Measurements from ENCODE around the gene SLC52A1. TPM values are rescaled to one million over a fixed set of nuclear protein-coding genes. Genes with fewer than 3 reads are reported as not detected.

Gene SLC52A1
- total and polyA plus RNA-seq, 2 experiments from 2014 or later, result 0.22 TPM; not detected in 1

- peaks cover 13% of the 10 kb centered on the region; the same call in 1 of the 2 replicates for H3K4me1 ChIP-seq (ENCODE audit: insufficient read depth)
- peak overlapping the region; percentile 94 for H3K4me3 ChIP-seq
- peak overlapping the region; percentile 72; the same call in 1 of the 2 replicates for H2AFZ ChIP-seq
- WGBS, 2 experiments (ENCODE audit: low coverage in 1 of 2, low lambda C conversion rate in 2 of 2, missing lambda C conversion rate in 2 of 2), result 8% methylated on average over 13 to 14 of the region's 14 CpGs
- H4K20me1 ChIP-seq (ENCODE audit: insufficient read depth), result no peaks in the 10 kb centered on the region
- peak; percentile 38 for DNase-seq
- H3K4me2 ChIP-seq (ENCODE audit: unreplicated experiment), result peak overlapping the region; percentile 86
- in situ Hi-C loops (cut with MboI), result no loop called here
- TF ChIP-seq EZH2phosphoT487 (IDR thresholded peaks at IDR 0.05; ENCODE audit: insufficient read depth, low read depth) (no peak), EZH2 (IDR thresholded peaks at IDR 0.05; ENCODE audit: insufficient read depth, poor library complexity, severe bottlenecking) (no peak)
- no peaks in the 10 kb centered on the region for H3K9me2 ChIP-seq (ENCODE audit: insufficient read depth)
- no peaks in the 10 kb centered on the region for H3K27me3 ChIP-seq (replicated peaks; ENCODE audit: insufficient read depth)
- H3K9me3 ChIP-seq (ENCODE audit: low read depth), result no peaks in the 10 kb centered on the region
- H3K9ac ChIP-seq, result peak overlapping the region; percentile 80
- peaks cover 52% of the 10 kb centered on the region for H3K79me2 ChIP-seq (ENCODE audit: insufficient read depth)
- H3K27ac ChIP-seq, result no peak overlapping the region
- peaks cover 3% of the 10 kb centered on the region; the same call in 1 of the 2 replicates for H3K36me3 ChIP-seq (ENCODE audit: low read depth)
- H3F3A ChIP-seq (ENCODE audit: insufficient read depth), result no peaks in the 10 kb centered on the region
Measured at GRCh38 chr17:4998732-4999429, 36.3 kb downstream of the SLC52A1 start.

GRCh38 chr17:4998027-4998731, 37.0 kb downstream of the SLC52A1 start:
- H3K27ac ChIP-seq, result 0 out of 2 replicates have a peak overlapping the region, but pooled peaks have one; percentile 18
- peak overlapping the region; percentile 86 for H3K4me2 ChIP-seq (ENCODE audit: unreplicated experiment)
- peak overlapping the region; percentile 72 for H2AFZ ChIP-seq
- no peaks in the 10 kb centered on the region for H3K9me2 ChIP-seq (ENCODE audit: insufficient read depth)
- H3F3A ChIP-seq (ENCODE audit: insufficient read depth), result no peaks in the 10 kb centered on the region
- in situ Hi-C loops (cut with MboI), result no loop called here
- no peaks in the 10 kb centered on the region for H4K20me1 ChIP-seq (ENCODE audit: insufficient read depth)
- no peak for DNase-seq
- TF ChIP-seq EZH2 (IDR thresholded peaks at IDR 0.05; ENCODE audit: insufficient read depth, poor library complexity, severe bottlenecking), result no peak
- no peak for TF ChIP-seq EZH2phosphoT487 (IDR thresholded peaks at IDR 0.05; ENCODE audit: insufficient read depth, low read depth)
- H3K9ac ChIP-seq, result peak overlapping the region; percentile 80
- H3K36me3 ChIP-seq (ENCODE audit: low read depth), result no peaks in the 10 kb centered on the region; the same call in 1 of the 2 replicates
- peaks cover 13% of the 10 kb centered on the region; the same call in 1 of the 2 replicates for H3K4me1 ChIP-seq (ENCODE audit: insufficient read depth)
- H3K4me3 ChIP-seq, result peak overlapping the region; percentile 94
- H3K27me3 ChIP-seq (replicated peaks; ENCODE audit: insufficient read depth), result no peaks in the 10 kb centered on the region
- H3K79me2 ChIP-seq (ENCODE audit: insufficient read depth), result peaks cover 45% of the 10 kb centered on the region
- H3K9me3 ChIP-seq (ENCODE audit: low read depth), result no peaks in the 10 kb centered on the region
- 0 to 1% methylated on average over 20 to 52 of the region's 55 CpGs for WGBS, 2 experiments (ENCODE audit: low coverage in 1 of 2, low lambda C conversion rate in 2 of 2, missing lambda C conversion rate in 2 of 2)

GRCh38 chr17:4997302-4998026, 37.8 kb downstream of the SLC52A1 start, which contains the start of the genes INCA1 and KIF1C:
Gene INCA1, minus strand, starts transcription at chr17:4997522. Its CDS starts 3,085 bp downstream, at chr17:4994437.
Gene KIF1C, plus strand, starts transcription at chr17:4997950. Its CDS starts 2,297 bp downstream, at chr17:5000247.
- Histone ChIP-seq H3K9ac (peak within 1 kb of the TSS; percentile 80), H3K79me2 (ENCODE audit: insufficient read depth) (peaks cover 42% of the 10 kb centered on the region), H2AFZ (peak within 1 kb of the TSS; percentile 73), H4K20me1 (ENCODE audit: insufficient read depth) (no peaks in the 10 kb centered on the region), H3K27me3 (replicated peaks; ENCODE audit: insufficient read depth) (no peaks in the 10 kb centered on the region), H3K4me3 (peak within 1 kb of the TSS; percentile 94), H3K4me1 (ENCODE audit: insufficient read depth) (peaks cover 13% of the 10 kb centered on the region; the same call in 1 of the 2 replicates), H3K27ac (0 out of 2 replicates have a peak within 1 kb of the TSS, but pooled peaks have one; percentile 18), H3K9me2 (ENCODE audit: insufficient read depth) (no peaks in the 10 kb centered on the region), H3K4me2 (ENCODE audit: unreplicated experiment) (peak within 1 kb of the TSS; percentile 86), H3F3A (ENCODE audit: insufficient read depth) (no peaks in the 10 kb centered on the region), H3K36me3 (ENCODE audit: low read depth) (no peaks in the 10 kb centered on the region; the same call in 1 of the 2 replicates), H3K9me3 (ENCODE audit: low read depth) (no peaks in the 10 kb centered on the region)
- peak; percentile 97 for DNase-seq
- WGBS, 2 experiments (ENCODE audit: low coverage in 1 of 2, low lambda C conversion rate in 2 of 2, missing lambda C conversion rate in 2 of 2), result 1 to 2% methylated on average over 35 of the region's 93 CpGs
- TF ChIP-seq EZH2 (IDR thresholded peaks at IDR 0.05; ENCODE audit: insufficient read depth, poor library complexity, severe bottlenecking), result no peak
- TF ChIP-seq EZH2phosphoT487 (IDR thresholded peaks at IDR 0.05; ENCODE audit: insufficient read depth, low read depth), result no peak
- in situ Hi-C loops (cut with MboI), result no loop called here

- Histone ChIP-seq H3K9me3 (ENCODE audit: low read depth) (no peaks in the 10 kb centered on the region), H3F3A (ENCODE audit: insufficient read depth) (peaks cover 6% of the 10 kb centered on the region; the same call in 1 of the 2 replicates), H3K4me2 (ENCODE audit: unreplicated experiment) (no peak overlapping the region), H3K4me3 (no peak overlapping the region), H3K9me2 (ENCODE audit: insufficient read depth) (no peaks in the 10 kb centered on the region), H3K9ac (no peak overlapping the region), H4K20me1 (ENCODE audit: insufficient read depth) (no peaks in the 10 kb centered on the region), H3K4me1 (ENCODE audit: insufficient read depth) (no peaks in the 10 kb centered on the region), H3K79me2 (ENCODE audit: insufficient read depth) (peaks cover 13% of the 10 kb centered on the region), H2AFZ (no peak overlapping the region), H3K36me3 (ENCODE audit: low read depth) (no peaks in the 10 kb centered on the region), H3K27ac (no peak overlapping the region), H3K27me3 (replicated peaks; ENCODE audit: insufficient read depth) (no peaks in the 10 kb centered on the region)
- in situ Hi-C loops (cut with MboI), result no loop called here
- no peak for DNase-seq
- no peak for TF ChIP-seq EZH2 (IDR thresholded peaks at IDR 0.05; ENCODE audit: insufficient read depth, poor library complexity, severe bottlenecking)
- TF ChIP-seq EZH2phosphoT487 (IDR thresholded peaks at IDR 0.05; ENCODE audit: insufficient read depth, low read depth), result no peak
- 88 to 93% methylated on average over 6 of the region's 6 CpGs for WGBS, 2 experiments (ENCODE audit: low coverage in 1 of 2, low lambda C conversion rate in 2 of 2, missing lambda C conversion rate in 2 of 2)
Measured at GRCh38 chr17:4994081-4994595, 41.1 kb downstream of the SLC52A1 start.
